Fibroblast of lung (primary cell): ENCODE results near the gene TPX2. TPM values are rescaled to one million over a fixed set of nuclear protein-coding genes. Genes with fewer than 3 reads are reported as not detected.
A peak's percentile ranks its signal among the peaks of the same experiment; 100 is the strongest.
"Not testable (repeated sequence)": the region's sequence is repeated elsewhere in the genome, so short reads cannot be mapped to it uniquely, and the experiment has no call there.

Source experiments
- DNase-seq, 2 donors: peaks; one replicate each; pipeline versions ENCODE4 v3.0.0 to v3.0.0-alpha.2; 2010; ENCODE audit warnings: low read depth in 2 of 2
- H2AFZ ChIP-seq: 2 replicates; pipeline ENCODE4 v1.5.1; 2012; ENCODE audit warnings: low read length, control low read depth, inconsistent platforms
- H3K27ac ChIP-seq: 2 replicates; pipeline ENCODE4 v1.5.1; 2011; ENCODE audit warnings: low read length, control low read depth; ENCODE audit not compliant: insufficient read depth
- H3K27me3 ChIP-seq: 2 replicates; pipeline ENCODE4 v1.5.1; 2011; ENCODE audit warnings: mild to moderate bottlenecking, low read length; ENCODE audit not compliant: control insufficient read depth, insufficient read depth
- H3K36me3 ChIP-seq: 2 replicates; pipeline ENCODE4 v1.5.1; 2011; ENCODE audit warnings: low read length; ENCODE audit not compliant: control insufficient read depth, insufficient read depth
- H3K4me1 ChIP-seq: 2 replicates; pipeline ENCODE4 v1.5.1; 2011; ENCODE audit warnings: low read length; ENCODE audit not compliant: control insufficient read depth, insufficient read depth; ENCODE audit errors: extremely low read depth
- H3K4me2 ChIP-seq: 2 replicates; pipeline ENCODE4 v1.5.1; 2011; ENCODE audit warnings: low read length, control low read depth; ENCODE audit not compliant: insufficient read depth; ENCODE audit errors: extremely low read depth
- H3K4me3 ChIP-seq, 4 experiments: fragments of 200-600 bp in 1 of 4; sonication (generic) in 1 of 4; replicated peaks in 1 of 4; 2 replicates each; pipeline ENCODE4 v1.5.1; 2011 to 2016; ENCODE audit warnings: low read length in 4 of 4, low read depth in 3 of 4, mild to moderate bottlenecking in 3 of 4, control low read depth in 2 of 4, inconsistent platforms in 1 of 4, mixed read lengths in 1 of 4; ENCODE audit not compliant: insufficient read depth in 1 of 4; ENCODE audit errors: control extremely low read depth in 1 of 4
- H3K79me2 ChIP-seq: 2 replicates; pipeline ENCODE4 v1.5.1; 2012; ENCODE audit warnings: mild to moderate bottlenecking, low read length, inconsistent platforms; ENCODE audit not compliant: control insufficient read depth, insufficient read depth
- H3K9ac ChIP-seq: 2 replicates; pipeline ENCODE4 v1.5.1; 2011; ENCODE audit warnings: mild to moderate bottlenecking, low read length, control low read depth; ENCODE audit not compliant: insufficient read depth
- H3K9me3 ChIP-seq: 2 replicates; pipeline ENCODE4 v1.5.1; 2012; ENCODE audit warnings: low read depth, low read length; ENCODE audit not compliant: control insufficient read depth, insufficient read depth
- H4K20me1 ChIP-seq: 2 replicates; pipeline ENCODE4 v1.5.1; 2011; ENCODE audit warnings: low read length; ENCODE audit not compliant: control insufficient read depth, insufficient read depth; ENCODE audit errors: extremely low read depth
- EZH2 ChIP-seq: IDR thresholded peaks from 2 replicates; pipeline ENCODE4 v1.5.1; 2012; ENCODE audit warnings: low read length, control low read depth, mild to moderate bottlenecking; ENCODE audit errors: missing control alignments
- polyA plus RNA-seq, 2 donors: library from polyadenylated mRNA; depleted of rRNA in 1 of 2; stranded (reverse) in 1 of 2; unstranded in 1 of 2; fragments of >200 nt; gene quantifications; 2 replicates each; pipeline ENCODE4 v1.2.1, GENCODE V29; 2011 to 2012; ENCODE audit warnings: missing spikeins in 1 of 2
- total RNA-seq: library from RNA; depleted of rRNA; stranded (reverse); fragments of >200 nt; gene quantifications from 2 replicates; pipeline ENCODE4 v1.2.1, GENCODE V29; 2014
- TF ChIP-seq, protein P1 (sequence below), 2 donors: IDR thresholded peaks in 1 of 2; conservative IDR thresholded peaks in 1 of 2; 1 replicate in 1 of 2; 2 replicates in 1 of 2; pipeline ENCODE4 v1.5.1; 2011 to 2012; ENCODE audit warnings: low read length in 2 of 2, control low read depth in 1 of 2, inconsistent platforms in 1 of 2, low read depth in 1 of 2, mild to moderate bottlenecking in 1 of 2

Gene TPX2
- total and polyA plus RNA-seq, 2 donors (not counting 1 experiment from before 2014, with no cell fraction given) = 19.9 to 21.0 TPM

DNA sequence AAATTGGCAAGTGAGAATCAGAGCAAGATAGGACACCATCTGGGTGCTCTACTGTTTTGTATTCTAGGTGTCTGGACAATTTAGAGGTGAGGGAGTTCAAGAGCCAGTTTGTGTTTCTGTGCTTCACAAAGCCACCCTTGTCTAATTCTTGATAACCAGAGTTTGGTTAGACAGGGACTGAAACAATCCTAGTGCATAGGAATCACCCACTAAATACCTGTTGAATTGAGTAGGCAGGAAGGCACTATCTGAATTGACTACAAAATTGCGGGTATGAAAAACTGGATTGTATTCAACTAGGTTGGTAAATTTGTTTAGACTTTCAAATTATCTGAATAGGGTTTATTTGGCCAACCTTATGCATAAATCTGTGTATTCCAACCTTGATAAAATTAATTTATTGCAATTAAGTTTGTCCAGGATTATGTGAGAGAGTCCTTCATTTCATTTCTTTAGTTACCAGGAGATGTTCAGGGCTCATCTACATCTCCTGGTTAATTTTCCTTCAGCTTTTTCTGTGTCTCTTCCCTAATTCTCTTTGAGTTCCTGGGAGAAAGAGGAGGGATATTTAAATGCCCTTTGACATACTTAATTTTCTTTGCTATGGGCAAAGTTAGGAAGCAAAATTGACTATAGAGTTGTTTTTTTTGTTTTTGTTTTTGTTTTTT is 1.7 kb downstream of the TPX2 start:
- peak overlapping the region; percentile 56 to 90 (median 74) for H3K4me3 ChIP-seq
- H4K20me1 ChIP-seq = no peaks in the 10 kb centered on the region
- H2AFZ ChIP-seq = peak overlapping the region; percentile 7
- H3K79me2 ChIP-seq = peaks cover 62% of the 10 kb centered on the region
- no peak for DNase-seq
- peaks cover 2% of the 10 kb centered on the region for H3K36me3 ChIP-seq
- H3K27me3 ChIP-seq = no peaks in the 10 kb centered on the region
- peak overlapping the region; percentile 79 for H3K27ac ChIP-seq
- H3K9ac ChIP-seq = peak overlapping the region; percentile 60
- TF ChIP-seq EZH2 = no peak
- TF ChIP-seq, protein P1, sequence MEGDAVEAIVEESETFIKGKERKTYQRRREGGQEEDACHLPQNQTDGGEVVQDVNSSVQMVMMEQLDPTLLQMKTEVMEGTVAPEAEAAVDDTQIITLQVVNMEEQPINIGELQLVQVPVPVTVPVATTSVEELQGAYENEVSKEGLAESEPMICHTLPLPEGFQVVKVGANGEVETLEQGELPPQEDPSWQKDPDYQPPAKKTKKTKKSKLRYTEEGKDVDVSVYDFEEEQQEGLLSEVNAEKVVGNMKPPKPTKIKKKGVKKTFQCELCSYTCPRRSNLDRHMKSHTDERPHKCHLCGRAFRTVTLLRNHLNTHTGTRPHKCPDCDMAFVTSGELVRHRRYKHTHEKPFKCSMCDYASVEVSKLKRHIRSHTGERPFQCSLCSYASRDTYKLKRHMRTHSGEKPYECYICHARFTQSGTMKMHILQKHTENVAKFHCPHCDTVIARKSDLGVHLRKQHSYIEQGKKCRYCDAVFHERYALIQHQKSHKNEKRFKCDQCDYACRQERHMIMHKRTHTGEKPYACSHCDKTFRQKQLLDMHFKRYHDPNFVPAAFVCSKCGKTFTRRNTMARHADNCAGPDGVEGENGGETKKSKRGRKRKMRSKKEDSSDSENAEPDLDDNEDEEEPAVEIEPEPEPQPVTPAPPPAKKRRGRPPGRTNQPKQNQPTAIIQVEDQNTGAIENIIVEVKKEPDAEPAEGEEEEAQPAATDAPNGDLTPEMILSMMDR (conservative IDR thresholded peaks at IDR 0.05 in 1 of 2, IDR thresholded peaks at IDR 0.05 in 1 of 2; ENCODE audit: low read depth in 1 of 2, low read length in 2 of 2) = no peak
- peak overlapping the region; percentile 94 for H3K4me2 ChIP-seq
- H3K4me1 ChIP-seq = no peaks in the 10 kb centered on the region
- no peaks in the 10 kb centered on the region for H3K9me3 ChIP-seq

DNA sequence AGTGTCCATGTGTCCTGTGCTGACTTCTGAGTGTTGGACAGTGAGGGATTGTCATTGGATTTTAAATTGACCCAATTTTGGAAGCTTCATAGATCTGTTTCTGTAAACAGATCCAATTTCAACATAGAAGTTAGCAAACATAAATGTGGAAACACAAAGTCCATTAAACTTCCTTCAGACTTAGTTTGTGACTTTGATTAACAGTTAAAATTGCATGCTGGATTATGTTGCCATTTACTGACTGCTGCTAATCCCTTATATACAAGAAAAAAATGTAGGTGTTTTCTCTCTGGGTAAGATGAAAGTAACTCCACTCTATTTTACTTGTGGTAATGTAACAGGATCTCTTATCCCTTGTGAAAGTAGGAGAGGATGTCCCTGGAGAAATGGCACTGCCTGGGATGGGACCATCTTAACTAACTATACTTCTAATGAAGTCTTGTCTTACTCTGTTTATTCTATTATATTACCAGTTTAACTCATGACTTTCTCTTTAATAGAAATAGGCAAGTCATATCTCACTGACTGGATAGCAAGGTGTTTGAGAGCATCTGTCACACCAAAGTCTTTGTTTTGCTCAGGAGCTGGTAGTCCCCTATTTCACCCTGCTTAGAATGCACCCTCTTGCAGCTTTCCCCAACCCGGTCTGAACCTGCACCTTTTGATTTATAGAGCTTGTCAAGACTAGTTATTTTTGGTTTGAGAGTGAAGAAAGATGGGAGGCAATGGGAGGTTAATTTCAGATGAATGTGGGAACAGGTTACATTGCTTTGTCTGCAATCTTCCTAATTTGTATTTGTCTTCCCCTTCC is 7.2 kb downstream of the TPX2 start:
- H3K79me2 ChIP-seq = peaks cover 89% of the 10 kb centered on the region
- no peaks in the 10 kb centered on the region for H4K20me1 ChIP-seq
- H3K4me1 ChIP-seq = peaks cover 5% of the 10 kb centered on the region
- H3K4me3 ChIP-seq = no peak overlapping the region
- H3K4me2 ChIP-seq = peak overlapping the region; percentile 50
- no peak for DNase-seq
- peaks cover 2% of the 10 kb centered on the region for H3K36me3 ChIP-seq
- TF ChIP-seq, protein P1 (conservative IDR thresholded peaks at IDR 0.05 in 1 of 2, IDR thresholded peaks at IDR 0.05 in 1 of 2; ENCODE audit: low read depth in 1 of 2, low read length in 2 of 2) = no peak
- TF ChIP-seq EZH2 = no peak
- H3K9me3 ChIP-seq = no peaks in the 10 kb centered on the region
- no peaks in the 10 kb centered on the region for H3K27me3 ChIP-seq
- H3K9ac ChIP-seq = no peak overlapping the region
- peak overlapping the region; percentile 41 for H3K27ac ChIP-seq
- H2AFZ ChIP-seq = no peak overlapping the region

DNA sequence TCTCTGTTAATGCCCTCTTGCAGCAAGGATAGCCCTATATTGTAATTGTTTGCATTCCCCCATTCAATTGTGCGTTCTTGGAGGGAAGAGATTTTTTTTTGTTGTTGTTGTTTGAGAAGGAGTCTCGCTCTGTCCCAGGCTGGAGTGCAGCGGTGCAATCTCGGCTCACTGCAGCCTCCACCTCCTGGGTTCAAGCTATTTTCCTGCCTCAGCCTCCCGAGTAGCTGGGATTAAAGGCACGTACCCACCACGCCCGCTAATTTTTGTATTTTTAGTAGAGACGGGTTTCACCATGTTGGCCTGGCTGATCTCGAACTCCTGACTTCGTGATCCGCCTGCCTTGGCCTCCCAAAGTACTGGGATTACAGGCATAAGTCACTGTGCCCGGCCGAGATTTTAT is 7.9 kb downstream of the TPX2 start:
- not testable (repeated sequence) for H3K4me3 ChIP-seq, H3K4me1 ChIP-seq, H4K20me1 ChIP-seq, H3K9ac ChIP-seq, H2AFZ ChIP-seq, H3K27me3 ChIP-seq, H3K4me2 ChIP-seq, DNase-seq, H3K9me3 ChIP-seq, H3K36me3 ChIP-seq
- peaks cover 90% of the 10 kb centered on the region for H3K79me2 ChIP-seq
- H3K27ac ChIP-seq = peak overlapping the region; percentile 41
